AG04449 (cell line): ENCODE measurements around the gene COL6A3.
A peak's percentile ranks its signal among the peaks of the same experiment; 100 is the strongest.
"Not testable (repeated sequence)": the region's sequence is repeated elsewhere in the genome, so short reads cannot be mapped to it uniquely, and the experiment has no call there.

ENCODE experiments used
- CTCF ChIA-PET: fragments of 350-600 bp; formaldehyde crosslinking; extraction: SDS; loops from one replicate; lab custom pipeline; 2021; ENCODE audit warnings: antibody characterized with exemption; lab: Yijun Ruan, JAX
- POLR2A ChIA-PET: fragments of 400-600, 350-600 bp; formaldehyde crosslinking; extraction: SDS; loops from one replicate; lab custom pipeline; 2020; ENCODE audit warnings: antibody characterized with exemption, inconsistent platforms; lab: Yijun Ruan, JAX
- DNase-seq: peaks from one replicate; pipeline ENCODE4 v3.0.0-alpha.2; 2010; ENCODE audit warnings: low read depth, low spot score
- H3K4me3 ChIP-seq: 2 replicates; pipeline ENCODE4 v1.5.1; 2011; ENCODE audit warnings: low read depth, mild to moderate bottlenecking, control low read depth, low read length
- TF ChIP-seq, protein P1 (sequence below): IDR thresholded peaks from one replicate; pipeline ENCODE4 v1.5.1; 2011; ENCODE audit warnings: mild to moderate bottlenecking, moderate library complexity, low read length, control low read depth, inconsistent platforms; ENCODE audit not compliant: insufficient read depth; ENCODE audit errors: missing control alignments

Gene COL6A3

DNA sequence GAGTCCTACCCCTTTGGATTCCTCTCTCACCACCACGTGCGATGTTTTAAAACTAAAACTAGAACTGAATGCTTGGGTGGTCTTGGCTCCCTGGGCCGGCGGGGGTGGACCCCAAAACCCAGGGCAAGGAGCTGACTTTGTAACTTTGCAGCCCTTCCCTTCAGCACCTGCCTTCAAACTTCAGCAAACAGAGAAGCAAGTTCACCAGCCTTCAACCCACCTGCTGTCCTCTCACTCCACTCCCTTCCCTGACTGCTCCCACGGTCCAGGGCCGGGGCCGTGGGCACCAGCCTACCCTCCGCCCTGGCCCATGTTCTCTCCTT is 54.5 kb downstream of the COL6A3 start:
- no peak overlapping the region for H3K4me3 ChIP-seq
- no peak for DNase-seq
- ChIA-PET CTCF (no interaction called here), POLR2A (interaction anchor here (1.1 kb wide), 1 partner anchor 34 kb away, joined by 3 read pairs; no protein-coding TSS in a partner anchor)
- TF ChIP-seq, protein P1, sequence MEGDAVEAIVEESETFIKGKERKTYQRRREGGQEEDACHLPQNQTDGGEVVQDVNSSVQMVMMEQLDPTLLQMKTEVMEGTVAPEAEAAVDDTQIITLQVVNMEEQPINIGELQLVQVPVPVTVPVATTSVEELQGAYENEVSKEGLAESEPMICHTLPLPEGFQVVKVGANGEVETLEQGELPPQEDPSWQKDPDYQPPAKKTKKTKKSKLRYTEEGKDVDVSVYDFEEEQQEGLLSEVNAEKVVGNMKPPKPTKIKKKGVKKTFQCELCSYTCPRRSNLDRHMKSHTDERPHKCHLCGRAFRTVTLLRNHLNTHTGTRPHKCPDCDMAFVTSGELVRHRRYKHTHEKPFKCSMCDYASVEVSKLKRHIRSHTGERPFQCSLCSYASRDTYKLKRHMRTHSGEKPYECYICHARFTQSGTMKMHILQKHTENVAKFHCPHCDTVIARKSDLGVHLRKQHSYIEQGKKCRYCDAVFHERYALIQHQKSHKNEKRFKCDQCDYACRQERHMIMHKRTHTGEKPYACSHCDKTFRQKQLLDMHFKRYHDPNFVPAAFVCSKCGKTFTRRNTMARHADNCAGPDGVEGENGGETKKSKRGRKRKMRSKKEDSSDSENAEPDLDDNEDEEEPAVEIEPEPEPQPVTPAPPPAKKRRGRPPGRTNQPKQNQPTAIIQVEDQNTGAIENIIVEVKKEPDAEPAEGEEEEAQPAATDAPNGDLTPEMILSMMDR = no peak

DNA sequence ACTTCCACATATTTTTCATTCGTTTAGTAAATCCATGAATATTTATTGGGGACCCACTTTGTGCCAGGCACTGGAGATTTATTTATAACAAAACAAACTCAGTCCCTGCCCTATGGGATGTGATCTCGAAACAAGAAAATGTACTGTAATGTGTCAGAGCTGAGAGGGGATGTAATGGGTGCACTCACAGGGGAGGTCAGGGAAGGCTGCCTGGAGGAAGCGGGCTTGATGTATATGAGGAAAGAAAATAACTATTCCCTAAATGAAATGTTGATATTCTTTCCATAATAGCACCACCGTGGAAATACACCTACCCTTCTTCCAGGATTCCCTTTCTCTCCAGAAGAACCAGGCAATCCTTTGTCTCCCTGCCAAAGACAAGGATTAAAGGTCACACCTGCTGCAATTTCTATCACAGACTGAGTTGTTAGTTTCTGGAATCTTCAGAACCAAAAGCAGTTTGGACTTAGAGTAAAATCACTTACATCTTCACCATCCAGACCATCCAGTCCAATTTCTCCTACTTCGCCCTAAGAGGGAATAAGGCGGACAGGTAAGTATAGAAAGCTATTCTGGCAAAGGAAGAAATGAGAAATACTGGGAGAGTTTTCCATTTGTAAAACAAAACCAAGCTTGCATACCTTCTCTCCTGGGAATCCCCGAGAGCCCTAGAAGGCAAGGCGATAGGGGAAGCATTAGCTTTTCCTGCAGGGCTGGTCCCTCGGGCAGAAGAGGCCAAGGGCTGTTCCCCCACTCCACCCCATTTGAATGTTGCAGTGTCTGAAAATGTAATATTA is 55.0 kb downstream of the COL6A3 start:
- TF ChIP-seq, protein P1 = no peak
- H3K4me3 ChIP-seq = no peak overlapping the region
- CTCF ChIA-PET = no interaction called here
- no peak for DNase-seq
- POLR2A ChIA-PET = interaction anchor here (1.1 kb wide), 1 partner anchor 34 kb away, joined by 3 read pairs; no protein-coding TSS in a partner anchor

- TF ChIP-seq, protein P1 = no peak
- CTCF ChIA-PET = interaction anchor here (1.0 to 1.3 kb wide), 2 partner anchors 10 to 55 kb away, joined by 3 to 6 read pairs; no protein-coding TSS in a partner anchor
- POLR2A ChIA-PET = no interaction called here
- no peak for DNase-seq
- H3K4me3 ChIP-seq = no peak overlapping the region
Observed at GRCh38 chr2:237355701-237356100, 58.3 kb downstream of the COL6A3 start.

- POLR2A ChIA-PET = interaction anchor here (1.1 kb wide), 1 partner anchor 59 kb away, joined by 3 read pairs; the partner anchor contains the start of gene COL6A3
- DNase-seq = peak; percentile 34
- CTCF ChIA-PET = interaction anchor here (1.0 to 1.5 kb wide), 5 partner anchors 11 to 232 kb away, joined by 3 to 4 read pairs (median 3); no protein-coding TSS in a partner anchor
- no peak overlapping the region for H3K4me3 ChIP-seq
- TF ChIP-seq, protein P1 = no peak
Observed at GRCh38 chr2:237354892-237355291, 59.1 kb downstream of the COL6A3 start.

DNA sequence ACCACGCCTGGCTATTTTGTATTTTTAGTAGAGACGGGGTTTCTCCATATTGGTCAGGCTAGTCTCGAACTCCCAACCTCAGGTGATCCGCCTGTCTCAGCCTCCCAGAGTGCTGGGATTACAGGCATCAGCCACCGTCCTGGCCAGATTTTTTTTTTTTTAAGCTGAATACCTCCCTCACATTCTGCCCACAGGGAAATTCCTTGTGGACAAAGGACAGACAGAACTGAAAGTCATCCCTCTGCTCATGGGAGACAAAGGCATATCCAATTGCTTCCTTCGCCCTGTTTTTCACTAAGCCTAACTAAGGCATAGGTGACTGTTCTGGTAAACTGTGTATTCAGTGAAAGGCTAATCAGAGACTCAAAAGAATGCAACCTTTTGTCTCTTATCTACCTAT is 59.8 kb downstream of the COL6A3 start:
- not testable (repeated sequence) for DNase-seq, H3K4me3 ChIP-seq
- POLR2A ChIA-PET = interaction anchor here (0.7 to 1.1 kb wide), 2 partner anchors 48 to 60 kb away, joined by 3 read pairs; partner anchors contain the start of gene COL6A3
- CTCF ChIA-PET = interaction anchor here (1.3 to 2.5 kb wide), 5 partner anchors 9 to 232 kb away, joined by 3 to 6 read pairs (median 4); no protein-coding TSS in a partner anchor

DNA sequence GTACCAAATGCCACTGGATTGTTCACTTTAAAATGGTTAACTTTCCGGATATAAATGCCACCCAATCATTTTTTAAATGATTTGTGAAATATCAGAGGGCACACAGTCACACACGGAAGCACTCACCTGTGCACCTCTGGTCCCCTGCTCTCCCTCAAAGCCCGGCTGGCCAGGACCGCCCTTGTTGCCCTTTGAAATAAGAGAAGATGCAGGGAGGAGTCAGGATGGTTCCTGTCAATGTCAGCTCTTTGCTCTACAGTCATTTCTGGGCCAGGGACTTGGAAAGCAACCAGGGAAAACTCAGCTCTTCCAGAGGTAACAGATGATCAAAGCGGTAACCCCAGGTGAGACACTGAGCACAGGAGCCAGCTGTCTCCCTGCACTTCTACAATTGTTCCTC is 60.7 kb downstream of the COL6A3 start:
- DNase-seq = no peak
- ChIA-PET CTCF (interaction anchor here (0.7 to 2.5 kb wide), 3 partner anchors 10 to 199 kb away, joined by 3 to 6 read pairs (median 6); no protein-coding TSS in a partner anchor), POLR2A (no interaction called here)
- no peak overlapping the region for H3K4me3 ChIP-seq
- TF ChIP-seq, protein P1 = no peak
